DOHH2 (cell line): ENCODE data around the gene MAFB.

Experiments
- EZH2phosphoT487 ChIP-seq: fragments of 200-600 bp; sonication (generic); IDR thresholded peaks from 2 replicates; pipeline ENCODE4 v1.6.1; 2017; ENCODE audit warnings: borderline replicate concordance, mild to moderate bottlenecking, antibody characterized with exemption, low read length, moderate library complexity, mixed read lengths
- TF ChIP-seq, protein P1 (sequence below): fragments of 200-600 bp; sonication (generic); IDR thresholded peaks from one replicate; pipeline ENCODE4 v1.5.1; 2014; ENCODE audit warnings: antibody characterized with exemption, mild to moderate bottlenecking, low read depth, low read length; ENCODE audit not compliant: poor library complexity, severe bottlenecking

DNA sequence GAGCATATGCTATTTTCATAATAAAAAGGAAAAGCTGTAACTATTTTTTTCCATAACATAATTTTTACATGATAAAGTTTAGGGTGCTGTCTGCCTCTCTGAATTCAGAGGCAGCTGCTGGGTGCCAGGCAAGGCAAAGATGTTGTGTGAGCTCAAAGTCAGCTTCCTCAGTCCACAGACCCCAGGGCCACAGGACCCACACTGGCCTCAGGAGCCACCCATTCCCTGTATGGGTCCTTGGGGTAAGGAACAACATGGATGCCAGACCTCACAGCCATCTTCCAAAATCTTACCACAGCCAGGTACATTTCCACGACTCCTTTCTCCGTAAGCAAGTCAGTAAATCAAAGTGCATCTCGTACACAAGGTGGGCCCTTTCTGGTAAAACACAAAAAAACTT, 16.4 kb upstream of the MAFB start:
- TF ChIP-seq, protein P1, sequence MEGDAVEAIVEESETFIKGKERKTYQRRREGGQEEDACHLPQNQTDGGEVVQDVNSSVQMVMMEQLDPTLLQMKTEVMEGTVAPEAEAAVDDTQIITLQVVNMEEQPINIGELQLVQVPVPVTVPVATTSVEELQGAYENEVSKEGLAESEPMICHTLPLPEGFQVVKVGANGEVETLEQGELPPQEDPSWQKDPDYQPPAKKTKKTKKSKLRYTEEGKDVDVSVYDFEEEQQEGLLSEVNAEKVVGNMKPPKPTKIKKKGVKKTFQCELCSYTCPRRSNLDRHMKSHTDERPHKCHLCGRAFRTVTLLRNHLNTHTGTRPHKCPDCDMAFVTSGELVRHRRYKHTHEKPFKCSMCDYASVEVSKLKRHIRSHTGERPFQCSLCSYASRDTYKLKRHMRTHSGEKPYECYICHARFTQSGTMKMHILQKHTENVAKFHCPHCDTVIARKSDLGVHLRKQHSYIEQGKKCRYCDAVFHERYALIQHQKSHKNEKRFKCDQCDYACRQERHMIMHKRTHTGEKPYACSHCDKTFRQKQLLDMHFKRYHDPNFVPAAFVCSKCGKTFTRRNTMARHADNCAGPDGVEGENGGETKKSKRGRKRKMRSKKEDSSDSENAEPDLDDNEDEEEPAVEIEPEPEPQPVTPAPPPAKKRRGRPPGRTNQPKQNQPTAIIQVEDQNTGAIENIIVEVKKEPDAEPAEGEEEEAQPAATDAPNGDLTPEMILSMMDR, result no peak
- no peak for TF ChIP-seq EZH2phosphoT487
